Liver (tissue), 3 donors: Measurements from ENCODE around the gene ACTR1B.

Source experiments
- CTCF ChIP-seq: fragments of 150-350 bp; IDR thresholded peaks from 2 replicates; pipeline ENCODE4 v1.5.1; 2017; ENCODE audit warnings: improper control_type of control experiment, low read depth, low read length; ENCODE audit not compliant: missing input control
- EGR1 ChIP-seq, 2 donors: IDR thresholded peaks; 2 replicates each; pipeline ENCODE4 v1.6.1; 2016 to 2018; ENCODE audit warnings: antibody characterized with exemption in 2 of 2, low read depth in 2 of 2
- GABPA ChIP-seq, 2 donors: IDR thresholded peaks in 1 of 2; conservative IDR thresholded peaks in 1 of 2; 2 replicates each; pipeline ENCODE4 v1.6.1; 2016; ENCODE audit warnings: antibody characterized with exemption in 2 of 2, mild to moderate bottlenecking in 1 of 2, moderate library complexity in 1 of 2
- HNF4A ChIP-seq, 2 donors: conservative IDR thresholded peaks; 2 replicates each; pipeline ENCODE4 v1.6.1; 2016; ENCODE audit warnings: antibody characterized with exemption in 2 of 2, mild to moderate bottlenecking in 2 of 2
- JUND ChIP-seq, 2 donors: IDR thresholded peaks; 2 replicates each; pipeline ENCODE4 v1.6.1; 2016; ENCODE audit warnings: antibody characterized with exemption in 2 of 2
- RAD21 ChIP-seq, 2 donors: IDR thresholded peaks; 2 replicates each; pipeline ENCODE4 v1.6.1; 2016; ENCODE audit warnings: antibody characterized with exemption in 2 of 2, mild to moderate bottlenecking in 2 of 2
- TAF1 ChIP-seq: conservative IDR thresholded peaks from 2 replicates; pipeline ENCODE4 v1.6.1; 2016; ENCODE audit warnings: antibody characterized with exemption, mild to moderate bottlenecking
- YY1 ChIP-seq: IDR thresholded peaks from 2 replicates; pipeline ENCODE4 v1.6.1; 2016; ENCODE audit warnings: antibody characterized with exemption, mild to moderate bottlenecking
- donor health status: healthy.
- donor health status: healthy.

DNA sequence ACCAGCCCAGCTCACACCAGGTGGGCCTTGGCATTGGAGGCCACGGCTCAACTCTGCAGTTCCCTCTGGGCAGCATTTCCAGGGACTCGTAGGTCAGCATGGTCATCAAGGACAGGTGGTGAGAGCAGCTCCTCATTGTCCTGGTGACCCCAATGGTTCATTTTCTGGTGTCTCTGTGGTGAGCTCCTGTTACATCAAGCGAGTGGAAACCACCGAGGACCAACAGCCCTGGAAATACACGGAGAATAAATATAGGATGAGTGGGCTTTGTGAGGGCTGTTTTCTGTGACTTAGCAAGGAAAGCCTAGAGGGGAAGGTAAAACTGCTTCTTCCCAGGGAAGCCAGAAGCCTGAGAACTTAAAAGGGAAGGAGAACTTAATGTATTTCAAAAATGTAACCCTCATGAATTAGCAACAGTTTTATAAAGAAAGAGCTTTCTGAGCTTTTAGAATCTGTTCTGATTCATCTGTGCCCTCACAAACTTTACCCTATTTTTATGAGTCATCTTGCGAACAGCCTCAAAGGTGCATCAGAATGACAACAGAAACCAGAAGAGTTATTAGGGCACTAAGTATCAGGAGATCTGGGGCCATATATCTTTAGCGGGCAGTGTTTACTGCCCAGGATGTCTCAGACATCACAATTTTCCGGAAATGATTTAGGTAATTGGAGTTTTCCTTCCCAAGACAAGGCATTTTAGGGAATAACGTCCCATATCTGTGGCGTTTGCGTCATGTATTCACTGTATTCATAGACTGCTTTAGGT is 24.4 kb upstream of the ACTR1B start:
- TF ChIP-seq YY1, result no peak
- TF ChIP-seq HNF4A (conservative IDR thresholded peaks at IDR 0.05), result no peak
- TF ChIP-seq GABPA (IDR thresholded peaks at IDR 0.05 in 1 of 2, conservative IDR thresholded peaks at IDR 0.05 in 1 of 2), result no peak
- no peak for TF ChIP-seq TAF1
- no peak for TF ChIP-seq JUND (IDR thresholded peaks at IDR 0.05)
- TF ChIP-seq CTCF, result no peak
- no peak for TF ChIP-seq EGR1 (IDR thresholded peaks at IDR 0.05; ENCODE audit: low read depth in 2 of 2)
- TF ChIP-seq RAD21 (IDR thresholded peaks at IDR 0.05), result no peak
